NCI-H1436 treated with DMSO at 0.1 percent for 48 hours (cell line): Measurements from ENCODE around the gene SEMA6C.
"Not testable (repeated sequence)": the region's sequence is repeated elsewhere in the genome, so short reads cannot be mapped to it uniquely, and the experiment has no call there.

ENCODE experiments used
- DNase-seq: peaks from one replicate; lab custom pipeline; 2025; lab: John Stamatoyannopoulos, UW

The SEMA6C gene

DNA sequence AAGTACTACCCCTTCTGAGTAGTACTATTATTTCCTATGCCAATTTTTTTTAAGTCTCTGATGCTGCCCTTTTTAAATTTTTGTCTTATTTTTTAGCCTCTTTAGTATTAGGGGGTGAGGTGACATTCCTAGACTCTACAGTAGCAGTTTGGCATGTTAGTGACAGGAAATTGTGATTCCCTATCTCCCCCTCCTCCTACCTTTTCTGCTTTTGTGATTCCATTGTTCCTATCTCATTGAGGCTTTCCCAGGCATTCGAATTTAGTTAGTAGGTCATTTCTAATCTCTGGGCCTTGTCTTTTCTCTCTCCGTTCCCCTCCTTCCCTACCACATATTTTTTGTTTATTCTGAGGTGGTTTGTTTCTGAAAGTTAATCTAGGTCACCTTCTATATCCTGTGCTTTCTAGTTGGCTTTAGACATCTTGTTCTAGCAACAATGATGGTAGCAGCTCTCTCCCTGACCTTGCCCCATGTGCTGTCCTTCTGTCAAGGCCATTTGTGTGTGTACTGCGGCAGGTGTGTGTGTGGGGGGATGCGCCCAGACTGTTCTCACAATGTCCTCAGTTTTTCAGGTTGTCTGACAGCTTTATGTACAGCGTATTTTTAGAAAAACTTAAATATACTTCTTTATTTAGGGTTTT, 21.5 kb downstream of the SEMA6C start:
- no peak for DNase-seq

DNA sequence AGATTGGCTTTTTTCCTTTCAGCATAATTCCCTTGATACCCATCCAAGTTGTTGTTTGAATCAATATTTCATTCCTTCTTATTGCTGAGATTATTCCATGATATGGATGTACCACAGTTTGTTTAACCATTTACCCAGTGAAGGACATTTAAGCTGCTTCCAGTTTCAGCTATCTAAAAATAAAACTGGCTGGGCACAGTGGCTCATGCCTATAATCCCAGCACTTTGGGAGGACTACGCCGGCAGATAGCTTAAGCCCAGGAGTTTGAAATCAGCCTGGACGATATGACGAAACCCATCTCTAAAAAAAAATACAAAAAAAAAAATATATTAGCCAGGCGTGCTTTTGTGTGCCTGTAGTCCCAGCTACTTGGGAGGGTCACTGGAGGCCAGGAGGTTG, 32.6 kb downstream of the SEMA6C start:
- DNase-seq, result no peak

DNA sequence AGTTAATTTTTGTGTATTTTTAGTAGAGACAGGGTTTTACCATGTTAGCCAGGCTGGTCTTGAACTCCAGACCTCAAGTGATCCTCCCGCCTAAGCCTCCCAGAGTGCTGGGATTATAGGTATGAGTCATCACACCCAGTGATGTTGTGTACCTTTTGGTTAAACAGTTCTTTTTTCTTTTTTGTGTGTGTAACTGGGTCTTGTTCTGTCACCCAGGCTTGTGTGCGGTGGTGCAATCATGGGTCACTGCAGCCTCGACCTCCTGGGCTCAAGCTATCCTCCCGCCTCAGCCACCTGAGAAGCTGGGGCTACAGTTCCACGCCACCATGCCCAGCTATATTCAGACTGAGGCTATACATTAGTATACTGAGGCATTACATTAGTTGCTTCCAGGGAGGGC, 38.1 kb downstream of the SEMA6C start:
- DNase-seq, result no peak

DNA sequence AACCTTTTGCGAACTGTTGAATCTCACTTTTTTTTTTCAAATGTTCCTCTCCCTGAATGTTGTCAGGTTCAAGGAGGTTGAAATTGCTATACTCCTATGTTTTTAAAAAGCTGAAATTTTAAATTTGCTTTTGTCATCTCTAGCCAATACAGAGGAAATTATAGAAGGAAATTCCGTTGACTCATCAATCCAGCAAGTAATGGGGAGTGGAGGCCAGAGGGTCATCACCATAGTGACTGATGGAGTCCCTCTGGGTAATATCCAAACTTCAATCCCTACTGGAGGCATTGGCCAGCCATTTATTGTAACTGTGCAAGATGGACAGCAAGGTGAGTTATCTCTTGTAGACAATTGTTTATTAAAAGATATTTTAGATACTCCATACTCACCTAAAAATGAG, 39.5 kb downstream of the SEMA6C start:
- no peak for DNase-seq

DNA sequence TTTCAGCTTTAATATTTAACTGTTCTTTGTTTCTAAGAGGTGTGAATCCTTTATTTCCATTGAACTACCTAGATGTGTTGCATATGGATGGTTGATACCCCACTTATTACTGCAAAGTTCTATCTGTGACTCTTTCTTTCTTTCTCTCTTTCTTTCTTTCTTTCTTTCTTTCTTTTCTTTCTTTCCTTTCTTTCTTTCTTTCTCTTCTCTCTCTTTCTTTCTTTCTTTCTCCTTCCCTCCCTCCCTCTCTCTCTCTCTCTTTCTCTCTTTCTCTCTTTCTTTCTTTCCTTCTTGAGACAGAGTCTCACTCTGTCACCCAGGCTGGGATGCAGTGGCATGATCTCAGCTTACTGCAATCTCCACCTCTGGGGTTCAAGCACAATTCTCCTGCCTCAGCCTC, 41.8 kb downstream of the SEMA6C start:
- DNase-seq, result no peak

DNA sequence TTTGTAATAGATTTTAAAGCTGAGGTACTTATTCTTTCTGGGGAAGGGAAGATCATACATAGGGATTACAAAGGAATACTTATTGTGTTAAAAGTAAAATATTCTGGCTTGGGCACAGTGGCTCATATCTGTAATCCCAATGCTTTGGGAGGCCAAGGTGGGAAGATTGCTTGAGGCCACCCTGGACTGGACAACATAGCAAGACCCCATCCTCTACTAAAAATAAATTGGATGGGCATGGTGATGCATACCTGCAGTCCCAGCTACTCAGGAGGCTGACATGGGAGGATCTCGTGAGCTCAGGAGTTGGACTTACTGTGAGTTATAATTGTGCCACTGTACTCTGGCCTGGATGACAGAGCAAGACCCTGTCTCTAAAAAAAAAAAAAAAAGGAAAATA, 48.3 kb downstream of the SEMA6C start:
- no peak for DNase-seq

DNA sequence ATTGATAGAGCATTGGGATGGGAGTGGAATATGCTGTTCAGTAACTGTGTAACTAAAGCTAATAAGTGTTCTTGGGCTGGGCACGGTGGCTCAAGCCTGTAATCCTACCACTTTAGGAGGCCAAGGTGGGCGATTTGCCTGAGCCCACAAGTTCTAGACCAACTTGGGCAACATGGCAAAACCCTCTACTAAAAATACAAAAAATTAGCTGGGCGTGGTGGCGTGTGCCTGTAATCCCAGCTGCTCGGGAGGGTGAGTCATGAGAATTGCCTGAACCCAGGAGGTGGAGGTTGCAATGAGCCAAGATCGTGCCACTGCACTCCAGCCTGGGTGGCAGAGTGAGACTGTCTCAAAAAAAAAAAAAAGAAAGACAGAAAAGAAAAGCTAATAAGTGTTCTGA, 49.0 kb downstream of the SEMA6C start:
- not testable (repeated sequence) for DNase-seq

DNA sequence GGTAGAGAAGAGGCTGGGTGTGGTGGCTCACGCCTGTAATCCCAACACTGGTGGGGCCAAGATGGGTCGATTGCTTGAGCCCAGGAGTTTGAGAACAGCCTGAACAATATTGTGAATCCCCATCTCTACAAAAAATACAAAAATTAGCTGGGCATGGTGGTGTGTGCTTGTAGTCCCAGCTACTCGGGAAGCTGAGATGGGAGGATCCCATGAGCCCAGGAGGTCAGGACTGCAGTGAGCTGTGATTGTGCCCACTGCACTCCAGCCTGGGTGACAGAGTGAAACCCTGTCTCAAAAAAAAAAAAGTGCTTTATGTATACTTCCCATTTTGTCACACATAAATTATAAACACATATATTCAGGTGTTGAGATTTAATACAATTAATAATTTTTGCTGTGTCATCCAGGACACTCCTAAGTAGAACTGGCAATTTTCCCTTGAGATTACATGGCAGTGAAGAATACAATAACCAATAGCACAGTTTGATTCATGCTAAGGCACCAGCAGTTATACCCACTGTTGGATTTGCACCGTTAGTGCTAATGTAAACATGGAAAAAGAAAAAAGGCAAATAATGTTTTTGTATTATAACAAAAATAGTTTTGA, 60.4 kb downstream of the SEMA6C start:
- DNase-seq, result no peak
